Upper lobe of left lung (tissue), 6 donors: Measurements from ENCODE around the gene FRAS1. TPM values are rescaled to one million over a fixed set of nuclear protein-coding genes. Genes with fewer than 3 reads are reported as not detected.
"Not testable (repeated sequence)": the region's sequence is repeated elsewhere in the genome, so short reads cannot be mapped to it uniquely, and the experiment has no call there.

Experiments used
- ATAC-seq, 2 donors: fragments of 200-7000 bp; cut with Tn5 transposase; one replicate each; pipeline ENCODE4 v1.9.1; 2022; ENCODE audit warnings: mild to moderate bottlenecking in 2 of 2, moderate library complexity in 2 of 2; ENCODE audit not compliant: low FRiP score in 2 of 2
- DNase-seq, 2 donors: peaks; one replicate each; pipeline ENCODE4 v3.0.0-alpha.2; 2019 to 2020
- H3K27ac ChIP-seq, 4 donors: fragments of 200-600 bp; sonication (generic); one replicate each; pipeline ENCODE4 v1.5.1; 2016 to 2019
- H3K27me3 ChIP-seq, 4 donors: fragments of 200-600 bp; sonication (generic); one replicate each; pipeline ENCODE4 v1.5.1; 2017 to 2019
- H3K36me3 ChIP-seq, 4 donors: fragments of 200-600 bp; sonication (generic); one replicate each; pipeline ENCODE4 v1.5.1; 2016 to 2019
- H3K4me1 ChIP-seq, 4 donors: fragments of 200-600 bp; sonication (generic); one replicate each; pipeline ENCODE4 v1.5.1; 2018 to 2019
- H3K4me3 ChIP-seq, 4 donors: fragments of 200-600 bp; sonication (generic); one replicate each; pipeline ENCODE4 v1.5.1; 2017 to 2019; ENCODE audit warnings: mild to moderate bottlenecking in 2 of 4, moderate library complexity in 1 of 4
- H3K9me3 ChIP-seq, 4 donors: fragments of 200-600 bp; sonication (generic); one replicate each; pipeline ENCODE4 v1.5.1; 2018 to 2019
- EP300 ChIP-seq, 4 donors: sonication (generic); formaldehyde crosslinking; IDR thresholded peaks; one replicate each; pipeline ENCODE4 v1.5.1; 2017; ENCODE audit warnings: antibody characterized with exemption in 4 of 4, control low read depth in 2 of 4
- POLR2A ChIP-seq, 4 donors: fragments of 450-650 bp; IDR thresholded peaks; one replicate each; pipeline ENCODE4 v1.5.1; 2016 to 2017; ENCODE audit warnings: antibody characterized with exemption in 4 of 4, mild to moderate bottlenecking in 2 of 4
- POLR2AphosphoS5 ChIP-seq, 2 donors: sonication (generic); formaldehyde crosslinking; IDR thresholded peaks; one replicate each; pipeline ENCODE4 v1.5.1; 2017; ENCODE audit warnings: antibody characterized with exemption in 2 of 2
- WGBS, 2 donors: methylation state at CpG; one replicate each; pipeline ENCODE4 v1.1.5; 2017 to 2018; 5-methylcytosine and 5-hydroxymethylcytosine counted together
- total RNA-seq, 6 donors: library from RNA; depleted of rRNA in 4 of 6; stranded (reverse); fragments of >200 nt in 4 of 6; gene quantifications; one replicate each; pipeline versions ENCODE4 v1.1.0 to v1.2.1, GENCODE V29; 2016 to 2021
- TF ChIP-seq, protein P1 (sequence below), 6 experiments: fragments of 450-650 bp in 4 of 6; fragments of 200-600 bp in 2 of 6; sonication (generic) in 2 of 6; IDR thresholded peaks; one replicate each; pipeline ENCODE4 v1.5.1; 2016 to 2019; ENCODE audit warnings: antibody characterized with exemption in 6 of 6
- donor health status: DM: no; HTN: no; CAD: no; lungs with moderate emphysema.
- donor health status: DM: no; HTN: yes; CAD: no; lungs with severe emphysema.

Gene FRAS1
- total RNA-seq, 6 donors from 2014 or later: 3.9 to 11.2 (median 6.7) TPM

DNA sequence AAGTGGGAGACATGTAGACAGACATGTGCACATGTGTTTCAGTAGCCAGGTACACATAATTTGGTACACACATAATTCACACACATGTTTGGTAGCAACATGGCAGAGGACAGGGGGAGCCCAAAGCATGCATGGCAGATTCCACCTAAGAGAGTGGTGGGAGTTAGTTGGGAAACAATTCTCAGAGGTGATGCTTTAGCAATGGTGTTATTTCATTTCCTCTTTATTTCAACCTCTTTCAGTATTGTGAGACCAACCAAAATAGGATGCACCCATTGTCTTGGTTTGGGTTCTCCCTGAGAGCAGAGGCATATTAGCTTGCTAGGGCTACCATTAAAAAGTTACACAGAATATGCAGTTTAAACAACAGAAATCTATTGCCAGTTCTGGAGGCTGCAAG, 402.2 kb downstream of the FRAS1 start:
- Histone ChIP-seq H3K4me1 (no peaks in the 10 kb centered on the region), H3K36me3 (no peaks in the 10 kb centered on the region), H3K9me3 (no peaks in the 10 kb centered on the region), H3K27ac (no peak overlapping the region), H3K4me3 (no peak overlapping the region), H3K27me3 (no peaks in the 10 kb centered on the region)
- TF ChIP-seq, protein P1, sequence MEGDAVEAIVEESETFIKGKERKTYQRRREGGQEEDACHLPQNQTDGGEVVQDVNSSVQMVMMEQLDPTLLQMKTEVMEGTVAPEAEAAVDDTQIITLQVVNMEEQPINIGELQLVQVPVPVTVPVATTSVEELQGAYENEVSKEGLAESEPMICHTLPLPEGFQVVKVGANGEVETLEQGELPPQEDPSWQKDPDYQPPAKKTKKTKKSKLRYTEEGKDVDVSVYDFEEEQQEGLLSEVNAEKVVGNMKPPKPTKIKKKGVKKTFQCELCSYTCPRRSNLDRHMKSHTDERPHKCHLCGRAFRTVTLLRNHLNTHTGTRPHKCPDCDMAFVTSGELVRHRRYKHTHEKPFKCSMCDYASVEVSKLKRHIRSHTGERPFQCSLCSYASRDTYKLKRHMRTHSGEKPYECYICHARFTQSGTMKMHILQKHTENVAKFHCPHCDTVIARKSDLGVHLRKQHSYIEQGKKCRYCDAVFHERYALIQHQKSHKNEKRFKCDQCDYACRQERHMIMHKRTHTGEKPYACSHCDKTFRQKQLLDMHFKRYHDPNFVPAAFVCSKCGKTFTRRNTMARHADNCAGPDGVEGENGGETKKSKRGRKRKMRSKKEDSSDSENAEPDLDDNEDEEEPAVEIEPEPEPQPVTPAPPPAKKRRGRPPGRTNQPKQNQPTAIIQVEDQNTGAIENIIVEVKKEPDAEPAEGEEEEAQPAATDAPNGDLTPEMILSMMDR (IDR thresholded peaks at IDR 0.05): no peak
- TF ChIP-seq EP300 (IDR thresholded peaks at IDR 0.05) (no peak), POLR2A (IDR thresholded peaks at IDR 0.05) (no peak), POLR2AphosphoS5 (IDR thresholded peaks at IDR 0.05) (no peak)
- ATAC-seq (no peak), DNase-seq (no peak)

DNA sequence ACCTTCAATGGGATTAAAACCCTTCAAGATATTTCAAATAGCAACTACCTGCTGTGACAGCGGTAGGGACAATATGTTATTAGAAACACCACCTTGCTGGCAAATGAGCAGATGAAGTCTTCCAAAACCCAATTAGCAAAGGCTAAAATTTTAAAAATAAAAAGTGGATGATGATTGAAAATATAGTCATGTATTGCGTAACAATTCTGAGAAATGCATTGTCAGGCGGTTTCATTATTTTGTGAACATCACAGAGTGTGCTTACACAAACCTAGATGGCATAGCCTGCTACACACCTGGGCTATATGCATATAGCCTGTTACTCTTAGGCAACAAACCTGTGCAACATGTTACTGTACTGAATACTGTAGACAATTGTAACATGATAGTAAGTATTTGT, 403.2 kb downstream of the FRAS1 start:
- Histone ChIP-seq H3K4me3 (no peak overlapping the region), H3K9me3 (no peaks in the 10 kb centered on the region), H3K27ac (no peak overlapping the region), H3K4me1 (no peaks in the 10 kb centered on the region), H3K36me3 (no peaks in the 10 kb centered on the region), H3K27me3 (no peaks in the 10 kb centered on the region)
- no peak for ATAC-seq
- DNase-seq: no peak
- 95 to 99% methylated on average over 3 of the region's 3 CpGs for WGBS, 2 donors
- TF ChIP-seq POLR2A (IDR thresholded peaks at IDR 0.05) (no peak), EP300 (IDR thresholded peaks at IDR 0.05) (no peak), POLR2AphosphoS5 (IDR thresholded peaks at IDR 0.05) (no peak)
- TF ChIP-seq, protein P1 (IDR thresholded peaks at IDR 0.05): no peak

DNA sequence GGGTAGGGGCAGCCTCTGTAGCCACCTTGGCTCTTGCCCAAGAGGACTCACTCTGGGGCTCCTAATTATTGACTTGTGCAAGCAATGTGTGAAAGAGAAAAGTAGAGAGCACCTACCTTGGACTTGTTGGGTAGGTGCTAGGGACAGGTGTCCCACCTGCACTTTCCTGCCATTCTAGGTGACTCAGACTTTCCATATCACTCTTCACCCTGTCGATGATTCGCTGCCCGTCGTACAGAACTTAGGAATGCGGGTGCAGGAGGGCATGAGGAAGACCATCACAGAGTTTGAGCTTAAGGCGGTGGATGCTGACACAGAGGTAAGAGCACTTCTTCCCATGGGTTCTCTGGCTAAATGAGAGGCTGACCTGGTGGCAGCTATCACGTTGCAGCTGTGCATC, 407.1 kb downstream of the FRAS1 start:
- Histone ChIP-seq H3K27me3 (no peaks in the 10 kb centered on the region), H3K9me3 (no peaks in the 10 kb centered on the region), H3K27ac (no peak overlapping the region), H3K4me1 (no peaks in the 10 kb centered on the region), H3K36me3 (no peaks in the 10 kb centered on the region), H3K4me3 (no peak overlapping the region)
- no peak for DNase-seq
- TF ChIP-seq POLR2AphosphoS5 (IDR thresholded peaks at IDR 0.05) (no peak), POLR2A (IDR thresholded peaks at IDR 0.05) (no peak), EP300 (IDR thresholded peaks at IDR 0.05) (no peak)
- TF ChIP-seq, protein P1 (IDR thresholded peaks at IDR 0.05): no peak
- ATAC-seq: no peak
- WGBS, 2 donors: 86 to 93% methylated on average over 6 to 7 of the region's 7 CpGs

DNA sequence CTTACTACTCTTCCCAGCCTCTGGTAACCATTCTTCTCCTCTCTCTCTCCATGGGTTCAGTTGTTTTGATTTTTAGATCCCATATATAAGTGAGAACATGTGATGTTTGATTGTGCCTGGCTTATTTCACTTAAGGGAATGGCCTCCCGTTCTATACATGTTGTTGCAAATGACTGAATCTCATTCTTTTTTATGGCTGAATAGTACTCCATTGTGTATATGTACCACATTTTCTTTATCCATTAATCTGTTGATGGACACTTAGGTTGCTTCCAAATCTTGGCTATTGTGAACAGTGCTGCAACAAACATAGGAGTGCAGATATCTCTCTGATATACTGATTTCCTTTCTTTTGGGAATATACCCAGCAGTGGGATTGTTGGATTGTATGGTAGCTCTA, 410.1 kb downstream of the FRAS1 start:
- H3K27me3 ChIP-seq, H3K27ac ChIP-seq, H3K4me3 ChIP-seq, DNase-seq, ATAC-seq, H3K36me3 ChIP-seq, H3K4me1 ChIP-seq, H3K9me3 ChIP-seq: not testable (repeated sequence)
- 88 to 96% methylated on average over 1 of the region's 1 CpG for WGBS, 2 donors

DNA sequence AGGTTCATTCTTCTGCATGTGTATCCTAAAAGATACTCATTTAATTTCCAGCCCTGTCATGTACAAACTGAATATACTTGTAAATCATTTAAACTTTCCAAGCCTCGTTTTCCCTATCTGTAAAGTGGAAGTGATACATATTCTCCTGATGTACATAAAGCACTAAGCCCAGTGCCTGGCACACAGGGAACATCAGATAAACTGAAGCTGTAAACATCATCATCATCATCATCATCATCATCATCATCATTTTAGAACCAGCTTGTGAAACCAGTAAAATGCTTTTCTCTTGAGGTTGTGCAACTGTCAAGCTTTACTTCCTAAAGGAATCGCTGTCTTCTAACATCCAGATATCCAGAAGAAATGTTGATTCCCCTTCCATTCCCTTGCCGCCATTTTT, 411.1 kb downstream of the FRAS1 start:
- no peak for TF ChIP-seq EP300 (IDR thresholded peaks at IDR 0.05)
- TF ChIP-seq POLR2A (IDR thresholded peaks at IDR 0.05): no peak
- TF ChIP-seq POLR2AphosphoS5 (IDR thresholded peaks at IDR 0.05): no peak
- TF ChIP-seq, protein P1 (IDR thresholded peaks at IDR 0.05): no peak
- Histone ChIP-seq H3K27me3 (no peaks in the 10 kb centered on the region), H3K4me1 (no peaks in the 10 kb centered on the region), H3K36me3 (no peaks in the 10 kb centered on the region), H3K9me3 (no peaks in the 10 kb centered on the region), H3K4me3 (no peak overlapping the region), H3K27ac (no peak overlapping the region)
- ATAC-seq (no peak), DNase-seq (no peak)
- WGBS, 2 donors: 85 to 89% methylated on average over 3 of the region's 3 CpGs
